ENCODE data around the gene FBXL22.

Gene FBXL22, protein sequence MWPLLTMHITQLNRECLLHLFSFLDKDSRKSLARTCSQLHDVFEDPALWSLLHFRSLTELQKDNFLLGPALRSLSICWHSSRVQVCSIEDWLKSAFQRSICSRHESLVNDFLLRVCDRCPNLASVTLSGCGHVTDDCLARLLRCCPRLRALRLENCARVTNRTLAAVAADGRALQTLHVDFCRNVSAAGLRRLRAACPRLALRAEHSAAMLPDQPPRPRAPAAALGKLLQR

GRCh38 chr15:63597038-63597790 is at the start of gene FBXL22:
Gene FBXL22, plus strand, starts transcription at chr15:63597387. Its CDS starts 6 bp downstream, at chr15:63597393.
- DNase-seq: peak; percentile 84 to 86

GRCh38 chr15:63551400-63551799 is 45.8 kb upstream of the FBXL22 start:
- DNase-seq: no peak

DNA sequence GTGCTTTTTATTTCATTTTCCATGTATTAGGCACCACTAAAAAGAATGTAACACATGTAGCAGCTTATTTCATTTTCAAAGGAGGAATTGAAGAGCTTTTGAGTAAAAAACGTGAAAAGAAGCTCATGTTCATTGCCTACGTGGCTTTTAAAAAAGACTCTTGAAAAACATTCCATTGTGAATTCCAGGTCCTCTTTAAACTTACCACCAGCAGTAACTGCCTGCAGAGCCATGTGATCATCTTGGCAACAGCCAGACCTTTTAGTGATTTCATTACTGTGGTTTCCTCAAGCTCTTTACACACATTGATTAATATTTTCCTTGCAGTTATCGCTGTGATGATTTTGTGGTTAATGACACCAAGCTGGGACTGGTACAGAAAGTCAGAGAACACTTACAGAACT is 43.8 kb upstream of the FBXL22 start:
- no peak for DNase-seq

DNA sequence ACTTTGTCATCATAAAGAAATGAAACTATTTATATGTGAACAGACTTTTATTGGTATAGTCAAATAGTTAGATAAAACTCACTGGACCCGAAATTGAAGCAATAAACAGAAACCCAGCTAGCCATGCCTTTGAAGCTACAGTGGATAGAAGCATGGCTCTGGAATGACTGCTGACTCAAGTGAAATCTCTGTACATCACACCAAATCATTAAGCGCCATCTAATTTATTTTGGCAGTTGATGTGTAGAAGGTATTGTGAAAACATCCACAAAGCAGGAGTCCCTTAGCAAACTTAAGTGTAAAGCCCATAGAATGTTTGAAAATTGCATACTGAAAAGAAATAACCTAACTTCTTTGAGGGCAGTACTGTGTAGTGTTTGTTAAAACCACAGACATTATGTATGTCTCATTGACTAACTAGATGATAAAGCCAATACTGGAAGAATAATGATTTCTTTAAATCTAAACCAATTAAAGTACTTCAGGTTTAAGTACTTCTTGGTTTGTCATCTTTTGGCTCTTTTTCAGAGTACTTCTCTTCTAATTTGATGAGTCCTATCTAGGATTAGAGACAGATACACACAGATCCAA is 42.8 kb upstream of the FBXL22 start:
- DNase-seq: no peak

- no peak for DNase-seq
Observed at GRCh38 chr15:63555507-63555906, 41.7 kb upstream of the FBXL22 start.

DNA sequence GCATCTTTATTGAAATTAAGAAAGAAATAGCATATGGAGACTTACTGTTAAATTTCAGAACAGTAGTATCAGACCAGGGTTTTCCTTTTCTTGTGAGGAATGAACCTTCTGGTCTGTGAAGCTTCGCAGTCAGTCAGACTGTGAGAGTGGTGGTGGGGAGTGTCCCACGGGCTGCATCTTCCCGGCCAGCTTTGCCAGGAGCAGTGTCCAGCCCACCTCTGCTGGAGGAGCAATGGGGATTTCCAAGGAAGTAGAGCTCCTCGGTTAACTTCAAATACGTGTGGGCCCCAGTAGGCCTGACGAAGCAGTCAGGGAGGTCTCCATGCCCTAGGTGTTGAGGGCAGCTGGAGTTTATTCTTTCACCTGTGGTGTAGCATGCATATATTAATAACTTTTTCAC is 40.9 kb upstream of the FBXL22 start:
- no peak for DNase-seq

DNA sequence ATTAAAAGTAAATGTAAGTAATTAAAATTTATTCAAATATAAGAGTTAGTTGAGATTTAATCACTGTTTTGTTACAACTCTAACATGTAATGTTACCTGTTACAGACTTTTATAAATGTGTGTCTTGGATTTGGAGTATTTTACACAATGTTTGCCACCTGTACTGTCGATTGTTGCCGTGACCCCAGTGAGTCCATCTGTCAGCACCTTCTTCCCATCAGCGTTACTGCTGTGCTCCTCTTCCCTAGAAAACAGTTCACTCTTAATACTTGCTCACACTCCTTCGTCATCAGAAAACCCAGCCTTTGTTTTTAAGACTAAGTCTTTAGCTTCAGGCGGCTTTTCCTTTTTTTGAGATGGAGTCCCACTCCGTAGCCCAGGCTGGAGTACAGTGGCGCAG is 40.5 kb upstream of the FBXL22 start:
- DNase-seq: no peak

DNA sequence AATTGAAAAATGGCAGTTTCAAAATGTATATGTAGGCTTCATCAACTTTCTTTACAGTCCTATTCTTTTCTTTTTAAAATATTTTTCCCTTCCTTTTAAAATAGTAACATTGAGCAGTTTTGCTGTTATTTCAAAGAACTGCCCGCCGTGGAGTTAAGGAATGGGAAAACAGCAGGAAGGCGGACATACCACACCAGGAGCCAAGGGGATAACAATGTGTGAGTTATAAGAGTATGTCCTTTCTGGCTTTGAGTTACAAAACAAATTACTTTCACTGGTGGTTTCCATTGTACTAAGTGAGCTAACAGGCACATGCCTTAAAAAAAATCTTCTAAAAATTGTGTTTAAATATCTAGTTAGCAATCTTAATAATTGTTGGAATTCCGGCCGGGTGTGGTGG is 37.4 kb upstream of the FBXL22 start:
- DNase-seq: no peak

- no peak for DNase-seq
Observed at GRCh38 chr15:63560741-63561448, 36.3 kb upstream of the FBXL22 start.

DNA sequence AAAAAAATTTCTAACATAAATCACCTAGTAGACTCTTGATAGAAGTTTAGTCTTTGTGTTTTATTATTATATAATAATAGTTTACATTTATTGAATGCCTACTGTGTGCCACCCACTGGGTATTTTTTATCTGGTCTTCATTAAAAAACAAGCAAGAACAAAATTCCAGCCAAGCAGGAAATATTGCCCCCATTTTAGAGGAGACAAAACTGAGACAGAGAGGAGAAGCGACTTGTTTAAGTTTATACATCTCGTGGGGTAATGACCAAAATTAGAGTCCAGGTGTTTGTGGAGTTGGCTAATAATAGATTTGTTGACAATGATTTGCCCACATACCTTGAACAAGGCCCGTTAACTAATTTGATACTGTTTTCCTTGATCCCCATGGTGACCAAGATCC is 33.1 kb upstream of the FBXL22 start:
- DNase-seq: no peak

GRCh38 chr15:63565536-63566186 is 31.5 kb upstream of the FBXL22 start:
- no peak for DNase-seq

DNA sequence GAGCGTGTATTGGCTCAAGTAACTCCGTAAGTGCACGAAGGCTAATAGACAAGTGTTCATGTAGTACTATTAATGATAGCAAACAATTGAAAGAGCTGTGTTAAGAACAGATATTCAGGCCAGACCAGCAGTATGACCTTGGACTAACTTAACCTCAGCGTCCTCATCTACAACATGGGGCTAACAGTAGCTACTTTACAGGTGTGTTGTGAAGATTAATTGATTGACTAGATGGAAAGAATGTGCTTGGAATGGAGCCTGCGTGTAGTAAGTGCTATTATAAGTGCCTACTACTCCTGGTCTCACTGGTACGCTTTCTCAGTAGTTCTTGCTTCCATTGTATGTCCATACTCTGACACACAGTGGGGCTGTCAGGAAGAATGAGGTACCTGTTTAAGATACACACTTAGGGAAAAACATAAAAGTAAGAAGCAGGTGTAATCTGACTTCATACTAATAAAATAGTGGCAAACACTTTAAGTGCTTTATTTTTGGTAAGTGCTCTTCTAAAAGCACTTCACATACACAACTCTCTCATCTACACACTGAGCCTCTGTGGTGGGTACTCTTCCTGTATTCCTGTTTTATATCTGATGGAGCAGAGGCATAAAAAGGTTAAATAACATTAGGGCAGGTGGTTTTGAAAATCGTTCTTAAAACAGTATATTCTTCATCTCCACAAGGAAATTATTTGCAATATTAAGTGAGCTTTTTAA is 24.3 kb upstream of the FBXL22 start:
- DNase-seq: no peak

- DNase-seq: no peak
Observed at GRCh38 chr15:63573533-63573932, 23.7 kb upstream of the FBXL22 start.

DNA sequence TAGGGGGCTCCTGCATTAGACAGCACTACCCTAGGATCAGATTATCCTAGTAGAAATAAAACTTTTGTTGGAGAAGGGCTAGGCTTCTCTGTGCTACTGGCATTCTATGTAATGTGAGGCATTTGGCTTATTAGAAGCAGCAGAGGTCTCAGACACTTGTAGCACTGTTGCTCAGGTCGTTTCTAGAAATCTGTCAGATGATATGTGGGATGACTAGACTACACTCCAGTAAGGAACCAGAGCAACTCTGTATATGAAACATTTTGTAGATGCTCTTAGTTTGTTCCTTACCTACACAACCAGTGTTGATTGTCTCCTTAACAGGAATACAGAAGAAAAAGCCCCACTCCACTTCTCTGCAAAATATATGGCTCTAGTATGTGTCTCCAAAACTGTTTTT is 21.9 kb upstream of the FBXL22 start:
- no peak for DNase-seq

DNA sequence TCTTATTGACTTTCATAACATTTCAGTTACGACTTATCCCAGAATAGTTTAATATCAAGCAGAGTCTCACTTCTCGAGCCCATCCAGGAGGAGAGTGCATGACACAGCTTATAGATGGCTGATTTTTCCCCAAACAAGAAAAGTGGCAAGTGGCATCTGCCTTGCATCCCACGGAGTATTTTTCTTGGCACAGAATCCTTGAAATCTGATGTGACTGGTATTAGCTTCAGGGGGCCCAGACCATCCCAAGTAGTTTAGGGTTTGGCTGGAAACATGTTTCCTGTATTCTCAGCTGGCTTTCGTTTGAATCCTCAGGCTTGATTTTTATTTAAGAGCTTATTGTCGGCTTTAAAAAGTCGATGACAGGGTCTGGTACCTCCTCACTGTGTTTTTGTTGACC is 20.7 kb upstream of the FBXL22 start:
- no peak for DNase-seq

GRCh38 chr15:63582179-63582578 is 15.0 kb upstream of the FBXL22 start:
- DNase-seq: no peak

DNA sequence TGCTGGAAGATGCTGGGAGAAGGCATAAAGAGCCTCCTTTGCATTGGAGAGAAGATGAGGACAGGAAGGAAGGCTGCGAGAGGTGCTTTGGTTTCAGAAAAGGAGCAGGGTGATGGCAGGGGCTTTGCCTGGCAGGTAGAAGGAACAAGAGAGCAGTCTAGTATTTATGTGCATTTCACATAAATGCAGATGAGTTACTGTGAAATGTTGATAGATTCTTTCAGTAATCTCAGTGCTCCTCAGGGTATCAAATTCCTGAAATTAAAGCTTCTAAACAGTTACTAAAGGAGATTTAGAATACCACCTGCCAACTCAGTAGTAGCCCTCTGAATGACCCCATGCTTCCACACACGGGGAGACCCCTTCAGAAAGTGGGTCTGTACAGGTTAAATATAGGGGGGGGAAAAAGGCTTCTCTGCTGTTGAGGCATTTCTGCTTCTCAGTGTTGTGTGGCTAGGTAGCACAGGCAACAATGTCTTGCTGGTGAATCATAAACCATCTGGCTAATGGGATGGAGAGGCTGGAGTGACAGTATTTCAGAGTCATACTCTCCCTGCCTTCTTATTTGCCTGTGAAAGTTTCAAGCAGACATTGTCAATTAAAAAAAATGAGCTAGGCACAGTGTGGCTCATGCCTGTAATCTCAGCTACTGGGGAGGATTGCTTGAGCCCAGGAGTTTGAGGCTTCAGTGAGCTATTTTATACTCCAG is 14.3 kb upstream of the FBXL22 start:
- no peak for DNase-seq

DNA sequence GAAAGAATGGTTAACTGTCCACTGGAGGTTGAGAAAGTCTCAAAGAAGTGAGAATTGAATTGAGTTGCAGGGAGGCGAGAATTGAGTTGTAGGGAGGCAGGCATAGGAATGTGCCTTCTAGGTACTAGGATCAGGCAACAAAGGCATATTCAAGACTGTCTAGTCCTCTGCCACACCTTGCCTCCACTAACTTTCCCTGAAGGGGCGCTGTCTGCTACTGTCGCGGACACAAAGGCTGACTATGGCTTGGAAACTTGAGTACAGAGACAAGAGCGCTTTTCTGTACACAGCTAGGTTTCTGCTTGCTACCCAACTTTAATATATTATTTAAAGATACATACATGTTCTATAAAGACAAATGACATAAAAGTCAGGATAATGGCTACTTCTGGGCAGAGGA is 10.4 kb upstream of the FBXL22 start:
- DNase-seq: no peak

GRCh38 chr15:63587527-63587926 is 9.7 kb upstream of the FBXL22 start:
- no peak for DNase-seq

GRCh38 chr15:63588826-63589225 is 8.4 kb upstream of the FBXL22 start:
- DNase-seq: no peak
